ENCODE measurements around the gene TSPAN16. TPM values are rescaled to one million over a fixed set of nuclear protein-coding genes. Genes with fewer than 3 reads are reported as not detected.

TSPAN16 gene
- polyA plus RNA-seq, 3 donors: not detected

Other genes with a start within 250 kb of the TSPAN16 start
- 10 to 100 TPM; 23.1 to 37.2 (median 31.6) TPM for gene LDLR, start 206.7 kb upstream of the TSPAN16 start, polyA plus RNA-seq (ENCODE audit: insufficient read length in 3 of 3)
- gene SPC24, start 140.4 kb upstream of the TSPAN16 start, polyA plus RNA-seq (ENCODE audit: insufficient read length in 3 of 3): 10 to 100 TPM; 15.4 to 20.5 (median 19.9) TPM
- 100 to 1,000 TPM; 117 to 125 (median 124) TPM for gene KANK2, start 98.6 kb upstream of the TSPAN16 start, polyA plus RNA-seq (ENCODE audit: insufficient read length in 3 of 3)
- under 1 TPM; 0.19 to 0.96 (median 0.74) TPM for gene ANGPTL8, start 56.5 kb upstream of the TSPAN16 start, polyA plus RNA-seq (ENCODE audit: insufficient read length in 3 of 3)
- 10 to 100 TPM; 49.6 to 69.8 (median 67.7) TPM for gene DOCK6, start 33.6 kb upstream of the TSPAN16 start, polyA plus RNA-seq (ENCODE audit: insufficient read length in 3 of 3)
- 10 to 100 TPM; 16.8 to 18.1 (median 17.3) TPM for gene RAB3D, start 43.5 kb downstream of the TSPAN16 start, polyA plus RNA-seq (ENCODE audit: insufficient read length in 3 of 3)
- 100 to 1,000 TPM; 144 to 158 (median 156) TPM for gene TMEM205, start 50.1 kb downstream of the TSPAN16 start, polyA plus RNA-seq (ENCODE audit: insufficient read length in 3 of 3)
- 10 to 100 TPM; 25.6 to 38.3 (median 33.2) TPM for gene CCDC159, start 50.4 kb downstream of the TSPAN16 start, polyA plus RNA-seq (ENCODE audit: insufficient read length in 3 of 3)
- 10 to 100 TPM; 13.6 to 16.0 (median 15.9) TPM for gene PLPPR2, start 59.3 kb downstream of the TSPAN16 start, polyA plus RNA-seq (ENCODE audit: insufficient read length in 3 of 3)
- 1 to 10 TPM; 3.8 to 4.1 (median 3.8) TPM for gene SWSAP1, start 78.5 kb downstream of the TSPAN16 start, polyA plus RNA-seq (ENCODE audit: insufficient read length in 3 of 3)
- 10 to 100 TPM; 23.7 to 39.3 (median 36.7) TPM for gene EPOR, start 88.2 kb downstream of the TSPAN16 start, polyA plus RNA-seq (ENCODE audit: insufficient read length in 3 of 3)
- gene RGL3, start 123.2 kb downstream of the TSPAN16 start, polyA plus RNA-seq (ENCODE audit: insufficient read length in 3 of 3): 100 to 1,000 TPM in 2 of 3 donors, 10 to 100 TPM in 1; 67.6 to 137 (median 119) TPM
- 1 to 10 TPM; 2.0 to 2.3 (median 2.1) TPM for gene ODAD3, start 139.0 kb downstream of the TSPAN16 start, polyA plus RNA-seq (ENCODE audit: insufficient read length in 3 of 3)
- 100 to 1,000 TPM; 325 to 395 (median 363) TPM for gene PRKCSH, start 139.5 kb downstream of the TSPAN16 start, polyA plus RNA-seq (ENCODE audit: insufficient read length in 3 of 3)
- under 1 TPM; 0.12 to 0.47 (median 0.34) TPM for gene ELAVL3, start 184.9 kb downstream of the TSPAN16 start, polyA plus RNA-seq (ENCODE audit: insufficient read length in 3 of 3)
- gene ZNF653, start 209.7 kb downstream of the TSPAN16 start, polyA plus RNA-seq (ENCODE audit: insufficient read length in 3 of 3): 10 to 100 TPM; 10.4 to 11.2 (median 11.0) TPM
- 10 to 100 TPM; 41.8 to 49.0 (median 46.3) TPM for gene ECSIT, start 233.0 kb downstream of the TSPAN16 start, polyA plus RNA-seq (ENCODE audit: insufficient read length in 3 of 3)
- gene CNN1, start 242.7 kb downstream of the TSPAN16 start, polyA plus RNA-seq (ENCODE audit: insufficient read length in 3 of 3): 1 to 10 TPM; 3.3 to 4.7 (median 4.5) TPM